HepG2 (cell line): ENCODE data around the gene DIRAS1.

Experiments
- CTCF ChIP-seq: sonication (generic); formaldehyde crosslinking; IDR thresholded peaks from 2 replicates; pipeline ENCODE4 v1.5.0; 2020; ENCODE audit warnings: mild to moderate bottlenecking, missing genetic modification reagents, moderate library complexity
- DNMT1 ChIP-seq: sonication (generic); formaldehyde crosslinking; IDR thresholded peaks from 2 replicates; pipeline ENCODE4 v1.5.1; 2020; ENCODE audit warnings: mild to moderate bottlenecking, missing genetic modification reagents
- NFYB ChIP-seq: sonication (generic); formaldehyde crosslinking; IDR thresholded peaks from 2 replicates; pipeline ENCODE4 v1.4.0; 2020; ENCODE audit warnings: missing genetic modification reagents
- RARA ChIP-seq: IDR thresholded peaks from 2 replicates; pipeline ENCODE4 v1.6.1; 2016; ENCODE audit warnings: missing genetic modification reagents, missing compliant biosample characterization
- SOX13 ChIP-seq, 3 experiments: fragments of 450-650 bp in 1 of 3; sonication (generic) in 1 of 3; formaldehyde crosslinking in 1 of 3; IDR thresholded peaks in 2 of 3; conservative IDR thresholded peaks in 1 of 3; 2 replicates each; pipeline versions ENCODE4 v1.5.0 to v1.6.1; 2016 to 2020; ENCODE audit warnings: antibody characterized with exemption in 1 of 3, mild to moderate bottlenecking in 1 of 3, missing compliant biosample characterization in 1 of 3, missing genetic modification reagents in 1 of 3, moderate library complexity in 1 of 3
- SP2 ChIP-seq: sonication (generic); formaldehyde crosslinking; IDR thresholded peaks from 2 replicates; pipeline ENCODE4 v1.5.1; 2020; ENCODE audit warnings: mild to moderate bottlenecking, missing genetic modification reagents
- UBTF ChIP-seq: sonication (generic); formaldehyde crosslinking; IDR thresholded peaks from 2 replicates; pipeline ENCODE4 v1.4.0; 2020; ENCODE audit warnings: mild to moderate bottlenecking, missing genetic modification reagents
- ZBTB7A ChIP-seq: sonication (generic); formaldehyde crosslinking; IDR thresholded peaks from 2 replicates; pipeline ENCODE4 v1.8.0; 2022; ENCODE audit warnings: mild to moderate bottlenecking, missing genetic modification reagents
- ZZZ3 ChIP-seq: sonication (generic); formaldehyde crosslinking; IDR thresholded peaks from 2 replicates; pipeline ENCODE4 v1.4.0; 2020; ENCODE audit warnings: missing genetic modification reagents, mild to moderate bottlenecking, borderline replicate concordance

DNA sequence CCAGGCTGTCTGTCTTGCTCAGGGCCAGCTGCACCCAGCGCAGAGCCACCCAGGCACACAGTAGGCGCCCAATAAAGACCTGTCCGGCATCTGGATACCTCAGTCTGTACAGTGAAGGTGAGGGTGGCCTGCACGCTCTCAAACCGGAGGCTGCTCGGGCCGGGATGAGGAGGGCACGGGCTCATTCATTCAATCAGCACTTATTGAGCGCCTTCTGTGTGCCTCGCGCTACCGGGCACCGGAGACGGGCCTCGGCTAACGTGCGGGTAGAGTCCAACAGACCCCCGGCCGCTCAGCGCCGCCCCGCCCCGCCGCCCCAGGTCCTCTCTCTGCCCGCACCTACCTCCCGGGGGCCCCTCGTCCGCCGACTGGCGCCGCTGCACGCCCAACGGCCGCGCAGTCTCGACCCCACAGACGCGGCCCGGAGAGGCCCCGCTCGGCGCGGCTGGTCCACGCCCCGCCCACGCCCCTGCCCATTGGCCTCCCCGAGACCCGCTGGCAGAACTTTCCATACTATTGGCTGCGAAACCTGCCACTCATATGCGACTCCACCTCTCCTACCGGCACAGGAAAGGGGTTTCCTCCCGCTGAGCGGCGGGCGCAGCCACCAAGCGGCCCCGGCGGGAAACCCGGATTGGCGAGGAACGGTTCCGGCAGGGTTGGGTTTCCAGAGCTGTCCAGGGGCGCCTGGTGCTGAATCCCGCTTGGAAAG is 18.6 kb upstream of the DIRAS1 start, which contains the start of gene SLC39A3:
- TF ChIP-seq RARA (CRISPR knock-in tag) (peak; percentile 76), SP2 (CRISPR knock-in tag) (peak; percentile 98), UBTF (CRISPR knock-in tag) (peak; percentile 61), NFYB (CRISPR knock-in tag) (peak; percentile 92), CTCF (peak; percentile 27; the same call in 1 of the 2 replicates), ZZZ3 (CRISPR knock-in tag) (no peak), ZBTB7A (CRISPR knock-in tag) (no peak), DNMT1 (CRISPR knock-in tag) (no peak), SOX13 (IDR thresholded peaks at IDR 0.05) (no peak), SOX13 (CRISPR knock-in tag; conservative IDR thresholded peaks at IDR 0.05 in 1 of 2, IDR thresholded peaks at IDR 0.05 in 1 of 2) (peak in 1 of 2 experiments; percentile 72; a peak in 2 of 4 replicates)
